Keratinocyte (primary cell): Measurements from ENCODE around the gene RPS6KA5. TPM values are rescaled to one million over a fixed set of nuclear protein-coding genes. Genes with fewer than 3 reads are reported as not detected.

Experiments
- DNase-seq: peaks from one replicate; pipeline ENCODE4 v3.0.0-alpha.2; 2011; ENCODE audit warnings: low read depth, missing footprints, low spot score
- FAIRE-seq: peaks from 2 replicates; lab custom pipeline; 2011; peaks lifted over from hg19 to GRCh38; lab: Jason Lieb, UNC
- H2AFZ ChIP-seq: 2 replicates; pipeline ENCODE4 v1.6.0; 2012; ENCODE audit warnings: low read length, control low read depth, inconsistent platforms; ENCODE audit not compliant: control insufficient read depth
- H3K27ac ChIP-seq: 2 replicates; pipeline ENCODE4 v1.5.1; 2011; ENCODE audit warnings: low read length; ENCODE audit not compliant: control insufficient read depth, insufficient read depth
- H3K27me3 ChIP-seq: 3 replicates; pipeline ENCODE4 v1.6.0; 2011; ENCODE audit warnings: low read length; ENCODE audit not compliant: control insufficient read depth, insufficient read depth; ENCODE audit errors: extremely low read depth
- H3K36me3 ChIP-seq, 2 experiments: 2 replicates in 1 of 2; 3 replicates in 1 of 2; pipeline ENCODE4 v1.5.1; 2011; ENCODE audit warnings: low read length in 2 of 2, mild to moderate bottlenecking in 1 of 2; ENCODE audit not compliant: control insufficient read depth in 2 of 2, insufficient read depth in 2 of 2; ENCODE audit errors: extremely low read depth in 1 of 2
- H3K4me1 ChIP-seq: 3 replicates; pipeline ENCODE4 v1.5.1; 2011; ENCODE audit warnings: low read length; ENCODE audit not compliant: control insufficient read depth, insufficient read depth; ENCODE audit errors: extremely low read depth
- H3K4me2 ChIP-seq: 3 replicates; pipeline ENCODE4 v1.6.0; 2011; ENCODE audit warnings: low read depth, low read length; ENCODE audit not compliant: control insufficient read depth, insufficient read depth; ENCODE audit errors: extremely low read depth
- H3K4me3 ChIP-seq, 3 experiments: fragments of 200-600 bp in 1 of 3; sonication (generic) in 1 of 3; 2 replicates in 2 of 3; 3 replicates in 1 of 3; pipeline ENCODE4 v1.5.1; 2011 to 2016; ENCODE audit warnings: low read length in 3 of 3, mild to moderate bottlenecking in 3 of 3, control low read depth in 2 of 3, inconsistent platforms in 1 of 3, low read depth in 1 of 3, mixed read lengths in 1 of 3, mixed run types in 1 of 3, moderate library complexity in 1 of 3; ENCODE audit not compliant: control insufficient read depth in 2 of 3, insufficient read depth in 2 of 3; ENCODE audit errors: extremely low read depth in 1 of 3
- H3K79me2 ChIP-seq: 2 replicates; pipeline ENCODE4 v1.6.0; 2012; ENCODE audit warnings: low read length; ENCODE audit not compliant: control insufficient read depth, insufficient read depth
- H3K9ac ChIP-seq: 3 replicates; pipeline ENCODE4 v1.6.0; 2011; ENCODE audit warnings: low read length; ENCODE audit not compliant: control insufficient read depth, insufficient read depth; ENCODE audit errors: extremely low read depth
- H3K9me1 ChIP-seq: 3 replicates; pipeline ENCODE4 v1.6.0; 2011; ENCODE audit warnings: low read length; ENCODE audit not compliant: control insufficient read depth, insufficient read depth; ENCODE audit errors: extremely low read depth
- H3K9me3 ChIP-seq: 2 replicates; pipeline ENCODE4 v1.5.1; 2012; ENCODE audit warnings: low read depth, low read length; ENCODE audit not compliant: control insufficient read depth
- H4K20me1 ChIP-seq: 3 replicates; pipeline ENCODE4 v1.6.0; 2011; ENCODE audit warnings: low read length; ENCODE audit not compliant: control insufficient read depth, insufficient read depth; ENCODE audit errors: extremely low read depth
- CTCF ChIP-seq, 3 experiments: IDR thresholded peaks in 1 of 3; conservative IDR thresholded peaks in 1 of 3; optimal IDR thresholded peaks in 1 of 3; 2 replicates in 2 of 3; 3 replicates in 1 of 3; pipeline versions ENCODE3 to v1.5.1; 2011; ENCODE audit warnings: low read length in 3 of 3, mild to moderate bottlenecking in 3 of 3, moderate library complexity in 2 of 3, control low read depth in 1 of 3, inconsistent platforms in 1 of 3; ENCODE audit not compliant: insufficient read depth in 2 of 3; ENCODE audit errors: extremely low read depth in 1 of 3
- EZH2 ChIP-seq: IDR thresholded peaks from one replicate; pipeline ENCODE4 v1.6.1; 2012; ENCODE audit warnings: inconsistent platforms, mild to moderate bottlenecking, low read length, moderate library complexity
- dilution Hi-C: fragments of 300-500 bp; cut with MboI; formaldehyde crosslinking; loops from one replicate; pipeline ENCODE4 v1.7.0; 2020; ENCODE audit warnings: low sequenced_read_pairs; ENCODE audit not compliant: extremely low pct_ligation_motif_present
- polyA plus RNA-seq, 5 experiments: library from polyadenylated mRNA; depleted of rRNA in 3 of 5; stranded (reverse) in 3 of 5; stranded (forward) in 1 of 5; unstranded in 1 of 5; fragments of >200 nt; gene quantifications; 1 replicate in 1 of 5; 2 replicates in 3 of 5; 3 replicates in 1 of 5; pipeline versions ENCODE4 v1.2.1 to v1.2.3, GENCODE V29; 2011 to 2012; ENCODE audit warnings: missing spikeins in 2 of 5, low read depth in 1 of 5, low replicate concordance in 1 of 5

The RPS6KA5 gene
- polyA plus RNA-seq, 1 donor (not counting 4 experiments of a cell fraction or from before 2014, with no cell fraction given) = 2.9 TPM

GRCh38 chr14:90962505-90963109, 97.8 kb downstream of the RPS6KA5 start:
- H3K4me1 ChIP-seq = peaks cover under 1% of the 10 kb centered on the region
- H3K4me3 ChIP-seq = no peak overlapping the region
- TF ChIP-seq CTCF (optimal IDR thresholded peaks at IDR 0.05 in 1 of 3, IDR thresholded peaks at IDR 0.05 in 1 of 3, conservative IDR thresholded peaks at IDR 0.05 in 1 of 3; ENCODE audit: extremely low read depth in 1 of 3, insufficient read depth in 2 of 3, low read length in 3 of 3) (no peak), EZH2 (no peak)
- no peak overlapping the region for H3K9ac ChIP-seq
- no peak for DNase-seq
- no peaks in the 10 kb centered on the region for H3K79me2 ChIP-seq
- H3K36me3 ChIP-seq = no peaks in the 10 kb centered on the region
- dilution Hi-C loops = no loop called here
- no peaks in the 10 kb centered on the region for H3K27me3 ChIP-seq
- no peak overlapping the region for H2AFZ ChIP-seq
- no peak for FAIRE-seq
- H3K27ac ChIP-seq = no peak overlapping the region
- H4K20me1 ChIP-seq = no peaks in the 10 kb centered on the region
- H3K9me1 ChIP-seq = no peaks in the 10 kb centered on the region
- no peaks in the 10 kb centered on the region for H3K9me3 ChIP-seq
- no peak overlapping the region for H3K4me2 ChIP-seq

GRCh38 chr14:90960818-90961217, 99.6 kb downstream of the RPS6KA5 start:
- DNase-seq (no peak), FAIRE-seq (no peak)
- no peak overlapping the region for H3K4me3 ChIP-seq
- no peaks in the 10 kb centered on the region for H3K9me3 ChIP-seq
- H3K9me1 ChIP-seq = no peaks in the 10 kb centered on the region
- no peaks in the 10 kb centered on the region for H3K79me2 ChIP-seq
- no peak overlapping the region for H3K9ac ChIP-seq
- no peak overlapping the region for H3K4me2 ChIP-seq
- dilution Hi-C loops = no loop called here
- no peak overlapping the region for H2AFZ ChIP-seq
- H3K27me3 ChIP-seq = no peaks in the 10 kb centered on the region
- no peak for TF ChIP-seq CTCF (optimal IDR thresholded peaks at IDR 0.05 in 1 of 3, IDR thresholded peaks at IDR 0.05 in 1 of 3, conservative IDR thresholded peaks at IDR 0.05 in 1 of 3; ENCODE audit: extremely low read depth in 1 of 3, insufficient read depth in 2 of 3, low read length in 3 of 3)
- TF ChIP-seq EZH2 = no peak
- H4K20me1 ChIP-seq = no peaks in the 10 kb centered on the region
- H3K4me1 ChIP-seq = peaks cover 4% of the 10 kb centered on the region
- no peak overlapping the region for H3K27ac ChIP-seq
- H3K36me3 ChIP-seq = no peaks in the 10 kb centered on the region
